Measurements from ENCODE around the gene PJA1. TPM values are rescaled to one million over a fixed set of nuclear protein-coding genes. Genes with fewer than 3 reads are reported as not detected.

The PJA1 gene
- total RNA-seq, 6 experiments from 2014 or later, result 13.3 to 18.9 (median 17.0) TPM

GRCh38 chrX:69189576-69190371 is 24.5 kb upstream of the PJA1 start:
- no peak for TF ChIP-seq CTCF (IDR thresholded peaks at IDR 0.05)
- Mint-ChIP-seq H3K27ac (no peak overlapping the region), H3K9me3 (no peaks in the 10 kb centered on the region), H3K4me3 (no peak overlapping the region), H3K4me1 (ENCODE audit: low read depth) (no peaks in the 10 kb centered on the region; the same call in 1 of the 2 replicates), H3K36me3 (ENCODE audit: low read depth) (no peaks in the 10 kb centered on the region), H3K27me3 (ENCODE audit: insufficient read depth) (peaks cover 27% of the 10 kb centered on the region)
- no peak for DNase-seq

- Mint-ChIP-seq H3K36me3 (ENCODE audit: low read depth) (no peaks in the 10 kb centered on the region), H3K27ac (no peak overlapping the region), H3K9me3 (no peaks in the 10 kb centered on the region), H3K4me3 (no peak overlapping the region), H3K4me1 (ENCODE audit: low read depth) (no peaks in the 10 kb centered on the region), H3K27me3 (ENCODE audit: insufficient read depth) (peaks cover 28% of the 10 kb centered on the region)
- TF ChIP-seq CTCF (IDR thresholded peaks at IDR 0.05), result no peak
- DNase-seq, result no peak
Observed at GRCh38 chrX:69186651-69187050, 21.4 kb upstream of the PJA1 start.

GRCh38 chrX:69185886-69186285 is 20.6 kb upstream of the PJA1 start:
- Mint-ChIP-seq H3K4me3 (no peak overlapping the region), H3K4me1 (ENCODE audit: low read depth) (no peaks in the 10 kb centered on the region)
- no peak for DNase-seq

GRCh38 chrX:69185141-69185540 is 19.9 kb upstream of the PJA1 start:
- Mint-ChIP-seq H3K4me1 (ENCODE audit: low read depth) (no peaks in the 10 kb centered on the region), H3K36me3 (ENCODE audit: low read depth) (no peaks in the 10 kb centered on the region), H3K27me3 (ENCODE audit: insufficient read depth) (peaks cover 23% of the 10 kb centered on the region), H3K4me3 (no peak overlapping the region), H3K9me3 (no peaks in the 10 kb centered on the region), H3K27ac (no peak overlapping the region)
- DNase-seq, result no peak
- TF ChIP-seq CTCF (IDR thresholded peaks at IDR 0.05), result no peak

More at GRCh38 chrX:69185886-69186285, 20.6 kb upstream of the PJA1 start:
- Mint-ChIP-seq H3K36me3 (ENCODE audit: low read depth) (no peaks in the 10 kb centered on the region), H3K27me3 (ENCODE audit: insufficient read depth) (peaks cover 24% of the 10 kb centered on the region), H3K27ac (no peak overlapping the region), H3K9me3 (no peaks in the 10 kb centered on the region)
- TF ChIP-seq CTCF (IDR thresholded peaks at IDR 0.05), result no peak

- TF ChIP-seq CTCF (IDR thresholded peaks at IDR 0.05), result no peak
- Mint-ChIP-seq H3K4me3 (no peak overlapping the region), H3K36me3 (ENCODE audit: low read depth) (no peaks in the 10 kb centered on the region), H3K9me3 (no peaks in the 10 kb centered on the region), H3K27ac (no peak overlapping the region), H3K27me3 (ENCODE audit: insufficient read depth) (peaks cover 20% of the 10 kb centered on the region), H3K4me1 (ENCODE audit: low read depth) (no peaks in the 10 kb centered on the region)
- no peak for DNase-seq
Observed at GRCh38 chrX:69182818-69183380, 17.6 kb upstream of the PJA1 start.

All from HFFc6 (cell line).